Measurements from ENCODE around the gene CDH23. TPM values are rescaled to one million over a fixed set of nuclear protein-coding genes. Genes with fewer than 3 reads are reported as not detected.

The CDH23 gene
- total RNA-seq, 1 experiment from 2014 or later, result 2.9 TPM

GRCh38 chr10:71378336-71379117 lies 18.2 kb upstream of the CDH23 start (continued):
- TF ChIP-seq AR (CRISPR knock-in tag; IDR thresholded peaks at IDR 0.05) (no peak), ATF1 (CRISPR knock-in tag; IDR thresholded peaks at IDR 0.05) (no peak)

- no peak overlapping the region for H3K27ac Mint-ChIP-seq
- ATAC-seq (no peak), DNase-seq (ENCODE audit: low spot score) (no peak)
- ChIA-PET CTCF (interaction anchor here (1.1 to 8.0 kb wide), 3 partner anchors 62 to 329 kb away, joined by 5 to 107 read pairs (median 6); partner anchors contain the start of gene SLC29A3), POLR2A (no interaction called here)
- peaks cover 6% of the 10 kb centered on the region; the same call in 1 of the 2 replicates for H3K27me3 Mint-ChIP-seq (ENCODE audit: low read depth)
- no peak for TF ChIP-seq ERG (CRISPR knock-in tag; IDR thresholded peaks at IDR 0.05)
- TF ChIP-seq SMAD3 (CRISPR knock-in tag; IDR thresholded peaks at IDR 0.05; ENCODE audit: borderline replicate concordance), result no peak
- TF ChIP-seq NR1H2 (CRISPR knock-in tag; IDR thresholded peaks at IDR 0.05), result no peak
- no peak for TF ChIP-seq TCF7 (CRISPR knock-in tag; IDR thresholded peaks at IDR 0.05; ENCODE audit: low read depth)
- no peak for TF ChIP-seq MYBL2 (CRISPR knock-in tag; IDR thresholded peaks at IDR 0.05)
- TF ChIP-seq SOX15 (CRISPR knock-in tag; IDR thresholded peaks at IDR 0.05), result no peak
- no peak for TF ChIP-seq NR3C1 (CRISPR knock-in tag; conservative IDR thresholded peaks at IDR 0.05; ENCODE audit: low read depth)
- TF ChIP-seq PRDM15 (CRISPR knock-in tag; IDR thresholded peaks at IDR 0.05), result no peak
- no peak for TF ChIP-seq HMGA2 (CRISPR knock-in tag; IDR thresholded peaks at IDR 0.05)
- TF ChIP-seq FOXK1 (CRISPR knock-in tag; IDR thresholded peaks at IDR 0.05), result no peak
- no peak for TF ChIP-seq ATF1 (CRISPR knock-in tag; IDR thresholded peaks at IDR 0.05)
- no peak for TF ChIP-seq GTF2I (CRISPR knock-in tag; conservative IDR thresholded peaks at IDR 0.05)
- no peak for TF ChIP-seq KAT7 (CRISPR knock-in tag; IDR thresholded peaks at IDR 0.05; ENCODE audit: borderline replicate concordance)
- no peak for TF ChIP-seq IRF2 (CRISPR knock-in tag; IDR thresholded peaks at IDR 0.05; ENCODE audit: borderline replicate concordance, low read depth)
- TF ChIP-seq USF2 (CRISPR knock-in tag; IDR thresholded peaks at IDR 0.05), result no peak
- no peak for TF ChIP-seq ZSCAN18 (CRISPR knock-in tag; IDR thresholded peaks at IDR 0.05)
- TF ChIP-seq MXD4 (CRISPR knock-in tag; IDR thresholded peaks at IDR 0.05; ENCODE audit: borderline replicate concordance), result no peak
- H3K36me3 Mint-ChIP-seq, result no peaks in the 10 kb centered on the region
- H3K9me3 Mint-ChIP-seq, result no peaks in the 10 kb centered on the region
- peaks cover 5% of the 10 kb centered on the region for H3K4me1 Mint-ChIP-seq
- H3K4me3 Mint-ChIP-seq, result no peak overlapping the region
Observed at GRCh38 chr10:71379118-71379766, 17.5 kb upstream of the CDH23 start.

All from WTC11 (cell line).